Aorta (tissue), 5 donors: ENCODE measurements around the gene DARS1. TPM values are rescaled to one million over a fixed set of nuclear protein-coding genes. Genes with fewer than 3 reads are reported as not detected.

ENCODE experiments used
- ATAC-seq: fragments of 200-7000 bp; cut with Tn5 transposase; one replicate; pipeline ENCODE4 v1.9.1; 2022; ENCODE audit warnings: moderate library complexity; ENCODE audit not compliant: low FRiP score
- DNase-seq, 2 donors: peaks; one replicate each; pipeline ENCODE4 v3.0.0-alpha.2; 2020
- H3K27ac ChIP-seq, 2 donors: one replicate each; pipeline ENCODE4 v1.5.1; 2013; ENCODE audit warnings: low read length in 2 of 2, mild to moderate bottlenecking in 2 of 2, moderate library complexity in 2 of 2, control low read depth in 1 of 2, inconsistent platforms in 1 of 2, low read depth in 1 of 2
- H3K27me3 ChIP-seq, 2 donors: one replicate each; pipeline ENCODE4 v1.6.1; 2013; ENCODE audit warnings: control low read depth in 1 of 2, low read length in 1 of 2, mild to moderate bottlenecking in 1 of 2, moderate library complexity in 1 of 2; ENCODE audit not compliant: insufficient read depth in 2 of 2, control insufficient read depth in 1 of 2
- H3K36me3 ChIP-seq, 2 donors: one replicate each; pipeline ENCODE4 v1.6.1; 2013; ENCODE audit warnings: control low read depth in 1 of 2, low read length in 1 of 2, mild to moderate bottlenecking in 1 of 2; ENCODE audit not compliant: insufficient read depth in 2 of 2, control insufficient read depth in 1 of 2
- H3K4me1 ChIP-seq, 2 donors: one replicate each; pipeline ENCODE4 v1.6.1; 2013; ENCODE audit warnings: low read length in 2 of 2, control low read depth in 1 of 2, mild to moderate bottlenecking in 1 of 2, moderate library complexity in 1 of 2; ENCODE audit not compliant: insufficient read depth in 2 of 2, control insufficient read depth in 1 of 2
- H3K4me3 ChIP-seq, 2 donors: one replicate each; pipeline ENCODE4 v1.5.1; 2013; ENCODE audit warnings: low read length in 2 of 2, control low read depth in 1 of 2, mild to moderate bottlenecking in 1 of 2
- H3K9me3 ChIP-seq: one replicate; pipeline ENCODE4 v1.6.1; 2013; ENCODE audit warnings: mild to moderate bottlenecking, low read length; ENCODE audit not compliant: control insufficient read depth
- WGBS, 2 donors: extraction: QIAGEN DNeasy Blood & Tissue Kit; methylation state at CpG; one replicate each; pipeline ENCODE4 v1.1.7; 2013; 5-methylcytosine and 5-hydroxymethylcytosine counted together
- intact Hi-C, 2 donors: fragments of 100-400 bp; cut with DNase I; formaldehyde crosslinking; loops; one replicate each; pipeline versions ENCODE4 v1.14.2 to v1.15.0; 2022
- polyA plus RNA-seq, 2 donors: library from polyadenylated mRNA; stranded (reverse); fragments of 200-250 nt; gene quantifications; one replicate each; pipeline ENCODE4 v1.2.3, GENCODE V29; 2013
- total RNA-seq, 2 donors: library from RNA; stranded (reverse); fragmentation: NEBNext Ultra II Directional; extraction: Animal tissue kit (Norgen Biotek cat#: 25700); gene quantifications; one replicate each; pipeline ENCODE4 v1.2.1, GENCODE V29; 2021
- donor health status: healthy with polysubstance abuse.
- donor health status: Bipolar disorder and iron deficiency.
- donor health status: DM: no; HTN: no; CAD: no.
- donor health status: DM: no; HTN: no; CAD: no.
- donor health status: DM: yes; HTN: yes; CAD: no.

DARS1 gene
- total and polyA plus RNA-seq, 4 donors, result 42.8 to 67.7 (median 53.4) TPM

- H3K36me3 ChIP-seq, result no peaks in the 10 kb centered on the region
- H3K27ac ChIP-seq, result no peak overlapping the region
- DNase-seq (no peak), ATAC-seq (no peak)
- 94 to 96% methylated on average over 9 of the region's 9 CpGs for WGBS, 2 donors
- no peaks in the 10 kb centered on the region for H3K9me3 ChIP-seq
- no peaks in the 10 kb centered on the region for H3K27me3 ChIP-seq
- intact Hi-C loops, result no loop called here
- no peak overlapping the region for H3K4me3 ChIP-seq
- H3K4me1 ChIP-seq, result no peaks in the 10 kb centered on the region
Observed at GRCh38 chr2:135948642-135949355, 36.6 kb downstream of the DARS1 start.

- Histone ChIP-seq H3K4me1 (no peaks in the 10 kb centered on the region), H3K4me3 (no peak overlapping the region), H3K27ac (no peak overlapping the region), H3K27me3 (no peaks in the 10 kb centered on the region), H3K36me3 (no peaks in the 10 kb centered on the region), H3K9me3 (no peaks in the 10 kb centered on the region)
- intact Hi-C loops, result no loop called here
- DNase-seq (no peak), ATAC-seq (no peak)
- WGBS, 2 donors, result 94 to 98% methylated on average over 1 of the region's 1 CpG
Observed at GRCh38 chr2:135948141-135948540, 37.3 kb downstream of the DARS1 start.

DNA sequence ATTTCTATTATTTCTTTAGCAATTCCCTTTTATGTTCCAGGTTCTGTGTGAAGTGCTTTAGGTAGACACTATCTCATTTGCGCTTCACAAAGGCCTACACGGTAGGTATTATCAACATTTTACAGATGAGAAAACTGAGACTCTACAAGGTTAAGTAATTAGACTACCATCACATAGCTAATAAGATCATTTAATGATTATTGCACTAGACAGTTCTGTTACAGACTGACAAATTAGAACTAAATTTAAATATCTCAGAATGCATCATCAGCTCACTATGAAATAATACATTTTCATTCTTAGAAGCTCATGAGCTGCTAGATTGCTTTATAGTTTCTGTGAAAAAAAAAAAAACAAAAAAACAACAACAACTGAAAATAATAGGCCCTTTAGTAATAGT lies 37.9 kb downstream of the DARS1 start:
- intact Hi-C loops, result no loop called here
- 98% methylated on average over 2 of the region's 2 CpGs for WGBS, 2 donors
- no peaks in the 10 kb centered on the region for H3K4me1 ChIP-seq
- H3K4me3 ChIP-seq, result no peak overlapping the region
- no peaks in the 10 kb centered on the region for H3K27me3 ChIP-seq
- H3K36me3 ChIP-seq, result peaks cover 0 to 2% of the 10 kb centered on the region in 2 donors
- H3K27ac ChIP-seq, result no peak overlapping the region
- ATAC-seq (no peak), DNase-seq (no peak)
- no peaks in the 10 kb centered on the region for H3K9me3 ChIP-seq

DNA sequence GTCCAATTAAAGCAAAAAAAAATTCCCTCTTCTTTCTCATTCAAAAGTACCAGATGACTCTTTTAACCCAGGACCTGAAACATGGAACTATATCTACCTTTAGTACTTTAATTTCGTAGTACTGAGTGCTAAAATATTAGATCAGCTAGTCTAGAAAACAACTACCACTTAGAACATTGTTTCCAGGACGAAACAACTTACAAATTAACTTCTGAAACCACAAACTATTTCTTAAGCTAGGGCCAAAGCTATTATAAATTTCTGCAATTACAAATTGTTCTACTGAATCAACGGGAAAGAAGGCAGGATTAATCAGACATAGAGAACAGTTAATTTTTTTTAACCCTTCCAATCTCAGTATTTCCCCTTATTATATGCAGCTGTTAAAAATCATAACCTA lies 39.9 kb downstream of the DARS1 start:
- intact Hi-C loops, result no loop called here
- no peaks in the 10 kb centered on the region for H3K27me3 ChIP-seq
- H3K4me1 ChIP-seq, result no peaks in the 10 kb centered on the region
- no peak overlapping the region for H3K27ac ChIP-seq
- H3K4me3 ChIP-seq, result no peak overlapping the region
- 86 to 87% methylated on average over 3 of the region's 3 CpGs for WGBS, 2 donors
- DNase-seq, result no peak
- H3K36me3 ChIP-seq, result peaks cover 0 to 2% of the 10 kb centered on the region in 2 donors
- no peaks in the 10 kb centered on the region for H3K9me3 ChIP-seq
- no peak for ATAC-seq

DNA sequence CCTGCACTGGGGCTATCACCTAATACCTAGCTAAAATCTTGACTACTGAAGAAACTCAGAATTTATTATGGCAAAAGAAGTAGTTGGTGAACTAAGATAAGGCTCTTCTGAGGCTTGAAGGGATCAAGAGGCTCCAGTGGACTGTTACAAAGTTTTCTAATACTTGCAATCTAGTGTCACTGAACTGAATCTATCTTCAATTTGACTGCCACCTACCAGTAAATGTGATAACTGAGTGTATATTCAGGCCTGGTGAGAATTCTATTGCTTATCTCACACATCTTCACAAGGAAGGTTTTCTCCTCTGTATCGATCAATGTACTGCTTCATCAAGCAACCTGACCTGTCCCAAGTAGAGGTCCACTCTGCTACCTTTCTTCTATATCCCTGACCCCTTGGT lies 40.8 kb downstream of the DARS1 start:
- peaks cover 0 to 2% of the 10 kb centered on the region in 2 donors for H3K36me3 ChIP-seq
- WGBS, 2 donors, result 95 to 97% methylated on average over 1 of the region's 1 CpG
- no peak for DNase-seq
- no peaks in the 10 kb centered on the region for H3K27me3 ChIP-seq
- ATAC-seq, result no peak
- no peak overlapping the region for H3K4me3 ChIP-seq
- intact Hi-C loops, result no loop called here
- H3K4me1 ChIP-seq, result no peaks in the 10 kb centered on the region
- no peak overlapping the region for H3K27ac ChIP-seq
- no peaks in the 10 kb centered on the region for H3K9me3 ChIP-seq

DNA sequence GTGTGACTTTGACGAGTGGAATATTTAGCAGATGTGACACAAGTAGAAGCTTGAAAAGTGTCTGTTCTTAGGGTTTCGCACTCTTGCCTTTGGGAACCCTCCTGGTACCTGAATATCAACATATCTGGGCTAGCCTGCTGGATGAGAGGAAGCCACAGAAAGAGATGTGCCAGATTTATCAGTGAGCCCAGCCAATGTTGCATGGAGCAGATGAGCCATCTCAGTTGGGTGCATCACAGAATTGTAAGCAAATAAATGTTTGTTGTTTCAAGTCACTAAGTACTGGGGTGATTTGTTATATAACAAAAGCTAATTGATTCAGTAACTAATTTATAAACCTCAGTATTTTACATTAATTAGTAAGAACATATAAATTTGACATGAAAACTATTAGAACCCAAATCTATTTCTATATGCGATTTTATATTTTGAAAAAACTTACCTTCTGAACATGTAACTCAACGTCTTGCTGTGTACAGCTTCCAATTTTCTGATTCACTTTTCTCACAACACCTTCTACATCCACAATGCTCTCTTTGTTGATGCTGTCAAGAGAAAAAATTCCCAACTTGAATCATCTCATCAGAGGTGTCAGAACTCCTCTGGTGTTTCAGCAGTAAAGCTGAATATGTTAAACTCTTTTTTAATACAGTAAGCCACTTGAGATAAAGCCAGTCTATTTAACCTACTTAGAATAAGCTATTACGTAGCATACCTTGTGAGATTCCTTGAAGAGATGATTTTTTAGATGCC lies 42.3 kb downstream of the DARS1 start:
- no peaks in the 10 kb centered on the region for H3K9me3 ChIP-seq
- peaks cover 0 to 2% of the 10 kb centered on the region in 2 donors for H3K36me3 ChIP-seq
- no peak for ATAC-seq
- H3K27me3 ChIP-seq, result no peaks in the 10 kb centered on the region
- intact Hi-C loops, result no loop called here
- WGBS, 2 donors, result 91 to 97% methylated on average over 5 of the region's 5 CpGs
- H3K4me1 ChIP-seq, result no peaks in the 10 kb centered on the region
- DNase-seq, result no peak
- no peak overlapping the region for H3K27ac ChIP-seq
- H3K4me3 ChIP-seq, result no peak overlapping the region

- Histone ChIP-seq H3K27ac (no peak overlapping the region), H3K4me3 (no peak overlapping the region), H3K36me3 (no peaks in the 10 kb centered on the region), H3K27me3 (no peaks in the 10 kb centered on the region), H3K4me1 (no peaks in the 10 kb centered on the region), H3K9me3 (no peaks in the 10 kb centered on the region)
- ATAC-seq (no peak), DNase-seq (no peak)
- intact Hi-C loops, result no loop called here
Observed at GRCh38 chr2:135936524-135936923, 48.9 kb downstream of the DARS1 start.

- Histone ChIP-seq H3K4me3 (no peak overlapping the region), H3K9me3 (no peaks in the 10 kb centered on the region), H3K4me1 (no peaks in the 10 kb centered on the region), H3K36me3 (no peaks in the 10 kb centered on the region), H3K27me3 (no peaks in the 10 kb centered on the region), H3K27ac (no peak overlapping the region)
- ATAC-seq, result no peak
- intact Hi-C loops, result no loop called here
- no peak for DNase-seq
Observed at GRCh38 chr2:135935914-135936313, 49.5 kb downstream of the DARS1 start.

GRCh38 chr2:135931776-135932443 lies 53.5 kb downstream of the DARS1 start:
- no peak for ATAC-seq
- no peak overlapping the region for H3K27ac ChIP-seq
- no peaks in the 10 kb centered on the region for H3K36me3 ChIP-seq
- no peaks in the 10 kb centered on the region for H3K4me1 ChIP-seq
- no peaks in the 10 kb centered on the region for H3K9me3 ChIP-seq
- no peaks in the 10 kb centered on the region for H3K27me3 ChIP-seq
- H3K4me3 ChIP-seq, result no peak overlapping the region
- no peak for DNase-seq
- intact Hi-C loops, result no loop called here
